GM21825 (cell line): ENCODE data around the gene KRT12.

Experiments
- ATAC-seq: cut with Tn5 transposase; IDR thresholded peaks from one replicate; pipeline ENCODE4 v1.9.1; 2021; ENCODE audit warnings: mild to moderate bottlenecking, moderate library complexity; ENCODE audit not compliant: unreplicated experiment

The KRT12 gene

DNA sequence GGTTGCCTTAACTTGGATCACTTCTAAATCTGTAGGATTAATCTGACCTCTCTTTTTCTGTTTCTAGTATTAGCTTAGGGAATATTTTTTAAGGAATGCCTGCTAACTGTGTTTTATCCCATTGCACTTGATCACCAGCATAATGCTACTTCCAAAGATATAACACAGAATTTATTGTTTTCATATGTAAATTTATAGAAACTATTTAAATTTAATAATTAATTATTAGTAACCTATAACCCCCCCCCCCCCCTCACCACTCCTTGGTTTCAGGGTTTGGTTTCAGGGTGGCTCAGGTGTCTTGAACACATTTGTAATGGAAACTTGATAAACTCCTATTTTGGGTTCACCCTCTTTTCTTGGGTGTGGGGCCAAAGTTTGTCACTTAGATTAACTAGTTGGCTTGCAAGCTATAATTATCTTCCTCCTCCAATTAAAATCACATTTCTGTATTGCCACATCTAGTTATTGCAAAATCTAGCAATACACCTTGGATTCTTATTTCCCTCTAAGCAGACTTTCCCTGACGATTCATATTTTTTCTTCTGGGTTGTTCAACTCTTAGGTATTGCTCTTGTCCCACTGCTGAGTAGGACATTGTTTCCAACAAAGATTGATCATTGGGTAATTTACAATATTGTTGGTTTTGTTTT is 18.3 kb downstream of the KRT12 start:
- no peak for ATAC-seq

DNA sequence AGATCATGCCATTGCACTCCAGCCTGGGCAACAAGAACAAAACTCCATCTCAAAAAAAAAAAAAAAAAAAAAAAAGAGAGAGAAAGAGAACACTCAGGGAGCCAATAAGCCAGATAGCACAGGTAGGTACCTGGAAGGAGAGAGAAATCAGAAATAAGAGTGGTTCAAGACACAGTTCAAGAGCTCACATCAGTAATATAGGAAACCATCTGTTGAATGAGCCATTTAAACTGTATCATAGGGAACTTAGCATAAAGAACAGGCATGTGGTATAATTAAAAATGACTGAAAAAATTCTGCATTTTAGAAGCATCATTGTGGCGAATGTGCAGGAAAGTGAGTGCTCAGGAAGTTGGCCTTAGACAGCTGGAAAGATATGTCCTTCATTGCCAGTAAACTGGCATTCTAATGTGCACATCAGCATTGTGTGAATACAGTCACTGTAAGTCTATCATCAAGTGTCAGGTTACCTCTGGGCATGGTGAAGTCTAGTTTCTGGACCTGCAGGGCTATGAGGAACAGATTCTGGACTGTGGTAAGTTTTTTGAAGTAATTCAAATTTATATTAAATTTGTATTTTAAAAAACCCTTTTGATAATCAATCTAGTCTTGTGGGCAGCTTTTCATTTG is 20.4 kb downstream of the KRT12 start:
- no peak for ATAC-seq

DNA sequence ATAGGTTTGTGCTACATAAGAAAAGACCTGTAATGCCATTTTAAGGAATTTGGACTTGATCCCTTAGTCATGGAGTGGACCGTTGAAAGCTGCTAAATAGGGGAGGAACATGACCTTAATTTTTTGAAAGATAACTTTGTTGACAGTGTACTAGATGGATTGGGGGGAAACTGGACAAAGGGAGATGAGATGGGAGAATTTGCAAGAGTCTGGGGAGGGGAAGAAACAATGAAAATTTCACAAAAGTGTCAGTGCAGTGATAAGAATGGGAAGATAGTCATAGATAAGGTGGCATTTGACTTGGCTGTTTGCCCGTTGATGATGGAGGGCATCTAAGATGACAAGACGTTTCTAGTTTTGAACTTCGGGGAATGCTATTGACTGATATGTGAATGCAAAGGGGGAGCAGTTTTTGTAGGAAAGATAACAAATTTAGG is 22.3 kb downstream of the KRT12 start:
- ATAC-seq, result no peak

GRCh38 chr17:40843242-40843641 is 23.8 kb downstream of the KRT12 start:
- no peak for ATAC-seq

DNA sequence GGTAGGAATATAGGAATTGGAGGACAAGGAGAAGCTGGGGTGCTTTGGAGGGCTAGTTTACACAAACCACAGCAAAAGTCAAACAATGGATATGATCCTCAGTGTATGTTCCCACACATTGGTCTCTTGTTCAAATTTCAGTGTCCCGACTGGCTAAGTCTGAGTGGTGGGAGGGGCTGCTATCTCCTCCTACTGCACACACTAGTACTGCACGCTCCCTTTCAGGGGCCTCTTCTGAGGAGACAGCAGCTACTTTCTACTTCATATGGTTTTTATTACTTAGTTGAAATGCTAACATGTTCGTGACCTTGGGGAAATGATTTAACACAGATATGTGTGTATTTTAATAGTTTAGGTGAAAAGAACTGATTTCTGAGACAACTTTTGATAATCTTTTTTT is 25.8 kb downstream of the KRT12 start:
- no peak for ATAC-seq

GRCh38 chr17:40839194-40839593 is 27.8 kb downstream of the KRT12 start:
- ATAC-seq, result no peak

DNA sequence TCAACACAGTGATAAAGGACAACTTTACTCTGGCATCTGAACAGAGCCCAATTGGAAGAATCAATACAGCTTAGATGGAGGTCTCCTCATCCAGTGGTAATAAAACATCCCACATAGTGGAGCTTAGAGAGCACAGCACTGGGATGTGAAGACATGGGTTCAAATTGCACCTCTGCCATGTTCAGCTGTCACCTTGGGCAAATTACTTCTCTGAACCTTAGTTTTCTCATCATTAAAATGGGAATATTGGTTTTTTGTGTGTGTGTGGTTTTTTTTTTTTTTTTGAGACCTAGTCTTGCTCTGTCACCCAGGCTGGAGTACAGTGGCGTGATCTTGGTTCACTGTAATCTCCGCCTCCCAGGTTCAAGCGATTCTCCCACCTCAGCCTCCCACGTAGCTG is 31.0 kb downstream of the KRT12 start:
- ATAC-seq, result no peak

GRCh38 chr17:40833882-40834281 is 33.1 kb downstream of the KRT12 start:
- ATAC-seq, result no peak

DNA sequence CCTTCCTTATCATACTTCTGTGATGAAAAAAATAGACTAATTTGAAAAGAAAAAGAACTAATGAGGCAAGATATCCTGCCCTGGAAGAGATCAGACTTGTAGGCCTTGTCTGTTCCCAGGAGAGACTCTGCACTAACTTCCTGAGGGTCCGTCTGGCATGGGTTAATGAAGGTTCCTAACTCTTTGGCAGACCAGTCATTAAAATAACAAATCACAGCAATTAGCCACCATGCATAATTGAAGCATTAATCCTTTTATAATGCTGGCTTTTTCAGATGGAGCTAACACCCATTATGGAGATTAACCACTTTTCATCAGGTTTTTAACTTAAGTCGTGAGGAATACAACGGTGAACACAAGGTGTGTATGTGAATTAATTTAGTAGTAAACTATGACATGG is 34.2 kb downstream of the KRT12 start:
- no peak for ATAC-seq

- ATAC-seq, result no peak
Observed at GRCh38 chr17:40830085-40830776, 36.8 kb downstream of the KRT12 start.

DNA sequence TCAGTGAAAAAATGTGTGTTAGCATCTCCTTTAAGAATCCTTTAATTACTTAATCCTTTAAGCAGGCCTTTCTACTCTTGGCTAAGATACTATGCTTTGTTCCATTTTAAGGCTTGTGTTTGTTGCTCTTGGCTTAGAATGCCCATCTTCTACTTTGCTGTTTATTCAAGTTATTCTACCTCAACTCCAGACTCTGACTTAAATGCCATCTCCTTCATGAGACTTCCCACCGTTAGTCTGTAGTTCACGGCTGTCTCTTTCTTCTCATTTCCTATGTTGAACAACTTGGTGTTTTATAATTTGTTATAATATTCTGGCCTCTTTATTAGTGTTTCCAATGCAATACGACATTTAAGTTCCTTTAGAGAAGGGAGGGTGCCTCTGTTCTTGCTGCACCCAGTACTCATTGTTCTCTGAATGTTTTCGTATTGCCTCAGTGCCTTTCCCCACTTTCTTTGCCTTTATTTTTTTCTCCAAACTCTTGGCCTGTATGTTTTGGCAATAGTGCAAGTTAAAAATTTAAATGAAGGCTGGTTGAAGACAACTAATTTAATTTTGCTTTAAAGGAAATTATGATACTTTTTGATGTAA is 38.5 kb downstream of the KRT12 start:
- no peak for ATAC-seq

DNA sequence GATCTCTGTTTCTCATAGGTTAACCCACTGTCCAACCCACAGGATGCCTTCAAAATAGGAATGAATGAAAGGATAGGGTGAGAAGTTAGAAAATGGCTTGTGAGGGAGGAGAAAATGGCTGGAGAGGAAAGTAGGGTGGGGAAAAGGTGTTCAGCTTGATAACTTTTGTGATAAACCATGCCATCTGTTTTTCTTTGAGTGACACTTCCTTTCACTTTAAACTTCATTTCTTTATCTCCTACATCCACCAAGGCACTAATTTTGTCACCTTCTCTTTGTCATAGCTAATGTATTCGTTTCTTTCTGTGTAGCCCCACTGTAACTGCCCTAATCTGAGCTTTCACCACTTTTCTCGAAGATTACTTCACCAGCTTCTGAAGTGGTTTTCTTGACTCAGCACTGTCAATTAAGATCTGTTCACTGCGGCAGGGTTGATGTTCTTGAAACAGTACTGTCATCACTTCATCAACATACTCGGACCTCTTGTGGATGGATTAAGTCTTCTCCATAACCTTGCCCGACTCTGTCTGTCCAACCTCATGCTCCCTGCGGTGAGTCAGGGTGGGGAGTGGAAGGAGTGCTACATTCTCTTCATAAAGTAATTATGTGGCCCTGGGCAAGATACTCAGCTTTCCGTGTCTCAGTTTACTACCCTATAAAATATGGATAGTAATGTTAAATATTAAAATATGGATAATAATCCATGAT is 39.1 kb downstream of the KRT12 start:
- ATAC-seq, result no peak

- ATAC-seq, result no peak
Observed at GRCh38 chr17:40825599-40825998, 41.4 kb downstream of the KRT12 start.

- no peak for ATAC-seq
Observed at GRCh38 chr17:40824015-40824832, 42.8 kb downstream of the KRT12 start.

- no peak for ATAC-seq
Observed at GRCh38 chr17:40822132-40822812, 44.8 kb downstream of the KRT12 start, which contains the start of gene KRT10. TSS of gene KRT10 (minus strand) at chr17:40822614. CDS start at chr17:40822585, 29 bp downstream.

DNA sequence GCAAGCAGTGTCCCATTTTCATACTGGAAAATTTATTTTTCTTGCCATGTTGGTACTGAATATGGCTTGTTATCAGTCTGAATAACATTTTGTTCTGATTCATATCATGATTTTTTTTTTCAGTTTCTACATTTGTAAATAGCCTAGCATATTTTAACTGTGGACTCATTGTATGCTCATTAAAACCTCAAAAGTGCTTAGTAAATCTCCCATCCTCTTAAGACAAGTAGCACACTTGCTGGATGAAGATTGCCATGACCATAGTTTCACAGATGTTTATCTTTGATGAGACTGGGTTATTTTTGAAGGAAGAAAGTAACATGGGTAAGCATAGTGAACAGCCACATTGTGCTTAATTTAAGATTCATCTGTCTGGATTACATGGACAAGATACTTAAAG is 45.5 kb downstream of the KRT12 start:
- ATAC-seq, result no peak

- no peak for ATAC-seq
Observed at GRCh38 chr17:40820228-40820838, 46.7 kb downstream of the KRT12 start.

GRCh38 chr17:40819528-40820125 is 47.4 kb downstream of the KRT12 start:
- ATAC-seq, result no peak
